HG03025 (cell line): ENCODE measurements around the gene PSMD12.
A peak's percentile ranks its signal among the peaks of the same experiment; 100 is the strongest.
"Not testable (repeated sequence)": the region's sequence is repeated elsewhere in the genome, so short reads cannot be mapped to it uniquely, and the experiment has no call there.

Experiments used
- ATAC-seq: cut with Tn5 transposase; IDR thresholded peaks from one replicate; pipeline ENCODE4 v1.9.1; 2021; ENCODE audit warnings: mild to moderate bottlenecking, moderate library complexity; ENCODE audit not compliant: unreplicated experiment, low FRiP score

The PSMD12 gene

GRCh38 chr17:67388536-67388935, 22.2 kb upstream of the PSMD12 start:
- ATAC-seq = not testable (repeated sequence)

- no peak for ATAC-seq
These were observed 20.7 kb upstream of the PSMD12 start for GRCh38 chr17:67386965-67387551.

- no peak for ATAC-seq
These were observed 19.0 kb upstream of the PSMD12 start for GRCh38 chr17:67385122-67385988.

- ATAC-seq = no peak
These were observed 15.5 kb upstream of the PSMD12 start for GRCh38 chr17:67381929-67382257.

- ATAC-seq = no peak
These were observed 12.9 kb upstream of the PSMD12 start for GRCh38 chr17:67379251-67379630.

- peak; percentile 34 for ATAC-seq
These were observed 12.3 kb upstream of the PSMD12 start for GRCh38 chr17:67378454-67379250.

- peak; percentile 24 for ATAC-seq
These were observed 11.4 kb upstream of the PSMD12 start for GRCh38 chr17:67377488-67378453.

GRCh38 chr17:67376737-67377487, 10.5 kb upstream of the PSMD12 start, which contains the start of gene PITPNC1:
Gene PITPNC1 (plus strand): TSS chr17:67377281.
- peak; percentile 53 for ATAC-seq

GRCh38 chr17:67376415-67376736, 10.0 kb upstream of the PSMD12 start:
- no peak for ATAC-seq

- no peak for ATAC-seq
These were observed 9.3 kb upstream of the PSMD12 start for GRCh38 chr17:67375716-67376115.

GRCh38 chr17:67375054-67375427, 8.7 kb upstream of the PSMD12 start:
- no peak for ATAC-seq

- ATAC-seq = no peak
These were observed 8.1 kb upstream of the PSMD12 start for GRCh38 chr17:67374329-67375053.

GRCh38 chr17:67372751-67373150, 6.4 kb upstream of the PSMD12 start:
- no peak for ATAC-seq

- ATAC-seq = no peak
These were observed 3.3 kb upstream of the PSMD12 start for GRCh38 chr17:67369676-67370075.

GRCh38 chr17:67365738-67366192, 612 bp downstream of the PSMD12 start:
- peak; percentile 16 for ATAC-seq

GRCh38 chr17:67364847-67365737, 1.3 kb downstream of the PSMD12 start:
- ATAC-seq = no peak

- ATAC-seq = no peak
These were observed 4.2 kb downstream of the PSMD12 start for GRCh38 chr17:67362173-67362572.

- ATAC-seq = no peak
These were observed 5.5 kb downstream of the PSMD12 start for GRCh38 chr17:67360880-67361279.
